Neuronal stem cell (in vitro differentiated cells): ENCODE results near the gene VTI1A.

ENCODE experiments used
- DNase-seq: peaks from one replicate; pipeline ENCODE4 v3.0.0-alpha.2; 2013; ENCODE audit warnings: low spot score
- H2AFZ ChIP-seq: one replicate; pipeline ENCODE4 v1.6.1; 2013; ENCODE audit warnings: mild to moderate bottlenecking, low read length, inconsistent platforms
- H2AK5ac ChIP-seq: 2 replicates; pipeline ENCODE4 v1.6.1; 2013; ENCODE audit warnings: low read depth, mild to moderate bottlenecking, inconsistent platforms, low read length, moderate library complexity, mixed read lengths
- H2BK120ac ChIP-seq: 2 replicates; pipeline ENCODE4 v1.6.1; 2013; ENCODE audit warnings: low read depth, mild to moderate bottlenecking, inconsistent platforms, low read length, moderate library complexity, mixed read lengths
- H2BK12ac ChIP-seq: one replicate; pipeline ENCODE4 v1.6.1; 2013; ENCODE audit warnings: low read length, inconsistent platforms
- H2BK15ac ChIP-seq: 2 replicates; pipeline ENCODE4 v1.6.1; 2013; ENCODE audit warnings: mild to moderate bottlenecking, low read length, inconsistent platforms, mixed read lengths
- H2BK5ac ChIP-seq: one replicate; pipeline ENCODE4 v1.6.1; 2013; ENCODE audit warnings: inconsistent platforms, mild to moderate bottlenecking, low read length, moderate library complexity
- H3K14ac ChIP-seq: one replicate; pipeline ENCODE4 v1.6.1; 2013; ENCODE audit warnings: low read length, inconsistent platforms
- H3K18ac ChIP-seq: 2 replicates; pipeline ENCODE4 v1.6.1; 2013; ENCODE audit warnings: low read length, inconsistent platforms
- H3K23ac ChIP-seq: 2 replicates; pipeline ENCODE4 v1.6.1; 2013; ENCODE audit warnings: low read depth, mild to moderate bottlenecking, mixed read lengths, low read length, inconsistent platforms; ENCODE audit not compliant: poor library complexity
- H3K27ac ChIP-seq: replicated peaks from 3 replicates; pipeline ENCODE4 v1.5.1; 2013; ENCODE audit warnings: low read length, inconsistent platforms
- H3K27me3 ChIP-seq, 3 experiments: 2 replicates each; pipeline ENCODE4 v1.6.1; 2013; ENCODE audit warnings: low read length in 3 of 3, mild to moderate bottlenecking in 2 of 3, inconsistent platforms in 1 of 3, low read depth in 1 of 3, mixed read lengths in 1 of 3, moderate library complexity in 1 of 3; ENCODE audit not compliant: control insufficient read depth in 3 of 3, insufficient read depth in 3 of 3
- H3K36me3 ChIP-seq, 2 donors: replicated peaks in 1 of 2; 2 replicates each; pipeline ENCODE4 v1.6.1; 2013; ENCODE audit warnings: low read length in 2 of 2; ENCODE audit not compliant: control insufficient read depth in 2 of 2, insufficient read depth in 2 of 2
- H3K4ac ChIP-seq: 2 replicates; pipeline ENCODE4 v1.6.1; 2013; ENCODE audit warnings: inconsistent platforms, mild to moderate bottlenecking, low read length, moderate library complexity
- H3K4me1 ChIP-seq, 2 donors: 1 replicate in 1 of 2; 2 replicates in 1 of 2; pipeline ENCODE4 v1.6.1; 2013; ENCODE audit warnings: low read length in 2 of 2, low read depth in 1 of 2; ENCODE audit not compliant: control insufficient read depth in 2 of 2, insufficient read depth in 1 of 2
- H3K4me2 ChIP-seq: one replicate; pipeline ENCODE4 v1.6.1; 2013; ENCODE audit warnings: mild to moderate bottlenecking, low read length, inconsistent platforms; ENCODE audit not compliant: insufficient read depth, poor library complexity, severe bottlenecking
- H3K4me3 ChIP-seq, 2 donors: 2 replicates each; pipeline ENCODE4 v1.5.1; 2013; ENCODE audit warnings: low read length in 2 of 2, mild to moderate bottlenecking in 2 of 2, inconsistent platforms in 1 of 2, moderate library complexity in 1 of 2
- H3K79me1 ChIP-seq: one replicate; pipeline ENCODE4 v1.6.1; 2013; ENCODE audit warnings: low read depth, mild to moderate bottlenecking, inconsistent platforms, low read length, moderate library complexity
- H3K9ac ChIP-seq: one replicate; pipeline ENCODE4 v1.6.1; 2013; ENCODE audit warnings: mild to moderate bottlenecking, low read depth, low read length, inconsistent platforms; ENCODE audit not compliant: poor library complexity
- H3K9me3 ChIP-seq, 2 donors: replicated peaks in 1 of 2; 2 replicates each; pipeline versions ENCODE3 to v1.6.1; 2013; ENCODE audit warnings: low read length in 2 of 2, mild to moderate bottlenecking in 2 of 2, inconsistent platforms in 1 of 2, low read depth in 1 of 2, mixed read lengths in 1 of 2, moderate library complexity in 1 of 2; ENCODE audit not compliant: control insufficient read depth in 2 of 2, insufficient read depth in 1 of 2
- H4K8ac ChIP-seq: one replicate; pipeline ENCODE4 v1.6.1; 2013; ENCODE audit warnings: low read depth, mild to moderate bottlenecking, inconsistent platforms, low read length, moderate library complexity
- H4K91ac ChIP-seq: one replicate; pipeline ENCODE4 v1.6.1; 2013; ENCODE audit warnings: low read length, low read depth, mild to moderate bottlenecking, inconsistent platforms; ENCODE audit not compliant: poor library complexity
- WGBS, 2 donors: extraction: QIAGEN DNeasy Blood & Tissue Kit; methylation state at CpG; one replicate each; pipeline ENCODE4 v1.1.7; 2013; ENCODE audit warnings: missing lambda C conversion rate in 2 of 2, mixed read lengths in 1 of 2; ENCODE audit not compliant: insufficient read length in 2 of 2, insufficient replicate concordance in 1 of 2; ENCODE audit errors: extremely low coverage in 2 of 2; 5-methylcytosine and 5-hydroxymethylcytosine counted together

Gene VTI1A

GRCh38 chr10:112579578-112579977 lies 132.6 kb downstream of the VTI1A start:
- no CpG with 5 or more reads among the region's 1 CpG for WGBS, 2 donors

DNA sequence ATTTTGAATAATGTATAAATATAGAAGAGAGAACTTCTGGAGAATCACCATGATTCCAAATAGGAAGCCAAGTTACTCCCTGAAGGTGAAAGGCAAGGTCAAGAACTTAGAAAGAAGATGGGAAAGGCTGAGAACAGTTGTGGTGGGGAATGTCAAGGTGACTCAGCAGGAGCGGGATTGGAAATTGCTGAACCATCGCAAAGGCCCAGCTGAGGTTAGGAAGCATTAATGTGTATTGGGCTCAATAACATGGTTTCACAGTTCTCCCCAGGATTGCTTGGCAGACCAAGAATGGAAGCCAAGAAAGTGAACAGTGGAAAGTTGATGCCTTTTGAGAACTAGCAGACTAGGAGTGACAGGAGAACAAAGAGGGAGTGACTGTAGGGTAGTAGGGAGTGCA lies 133.3 kb downstream of the VTI1A start:
- Histone ChIP-seq H3K4me2 (no peak overlapping the region), H3K9ac (no peak overlapping the region), H2BK15ac (no peak overlapping the region), H4K8ac (no peak overlapping the region), H3K4me1 (peaks cover 18 to 36% of the 10 kb centered on the region in 2 donors), H3K23ac (no peak overlapping the region), H4K91ac (no peak overlapping the region), H3K18ac (no peak overlapping the region), H2AFZ (no peak overlapping the region), H2AK5ac (no peak overlapping the region), H3K9me3 (no peaks in the 10 kb centered on the region), H3K4me3 (no peak overlapping the region), H2BK12ac (no peak overlapping the region), H2BK120ac (no peak overlapping the region), H3K27me3 (no peaks in the 10 kb centered on the region), H3K36me3 (no peaks in the 10 kb centered on the region), H3K79me1 (no peaks in the 10 kb centered on the region), H2BK5ac (no peak overlapping the region), H3K14ac (no peak overlapping the region), H3K4ac (no peak overlapping the region), H3K27ac (no peak overlapping the region)
- DNase-seq, result no peak
- no CpG with 5 or more reads among the region's 2 CpGs for WGBS, 2 donors

More at GRCh38 chr10:112579578-112579977, 132.6 kb downstream of the VTI1A start:
- no peak overlapping the region for H3K4ac ChIP-seq
- no peak overlapping the region for H3K23ac ChIP-seq
- peaks cover 18 to 32% of the 10 kb centered on the region in 2 donors for H3K4me1 ChIP-seq
- no peak overlapping the region for H3K4me3 ChIP-seq
- H2AK5ac ChIP-seq, result no peak overlapping the region
- H3K9ac ChIP-seq, result no peak overlapping the region
- DNase-seq, result no peak
- no peak overlapping the region for H2BK5ac ChIP-seq
- no peaks in the 10 kb centered on the region for H3K79me1 ChIP-seq
- no peak overlapping the region for H2BK15ac ChIP-seq
- no peaks in the 10 kb centered on the region for H3K27me3 ChIP-seq
- H3K18ac ChIP-seq, result no peak overlapping the region
- no peak overlapping the region for H4K8ac ChIP-seq
- H3K4me2 ChIP-seq, result no peak overlapping the region
- no peak overlapping the region for H3K14ac ChIP-seq
- H3K36me3 ChIP-seq, result no peaks in the 10 kb centered on the region
- H3K9me3 ChIP-seq, result no peaks in the 10 kb centered on the region
- no peak overlapping the region for H2BK12ac ChIP-seq
- H3K27ac ChIP-seq, result no peak overlapping the region
- no peak overlapping the region for H2BK120ac ChIP-seq
- H4K91ac ChIP-seq, result no peak overlapping the region
- H2AFZ ChIP-seq, result no peak overlapping the region

DNA sequence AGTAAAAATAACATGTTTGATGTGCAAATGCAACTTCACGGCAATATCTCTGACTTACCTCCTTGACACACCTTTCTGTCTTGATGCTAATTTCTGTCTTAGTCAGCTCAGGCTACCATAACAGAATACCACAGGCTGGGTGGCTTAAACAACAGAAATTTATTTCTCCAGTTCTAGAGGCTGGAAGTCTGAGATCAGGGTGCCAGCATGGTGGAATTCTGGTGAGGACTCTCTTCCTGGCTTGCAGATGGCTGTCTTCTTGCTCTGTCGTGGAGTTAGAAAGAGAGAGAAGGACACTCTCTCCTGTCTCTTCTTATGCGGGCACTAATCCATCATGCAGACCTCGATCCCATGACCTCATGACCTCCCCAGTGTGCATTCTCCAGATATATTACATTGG lies 134.9 kb downstream of the VTI1A start:
- DNase-seq, result no peak
- Histone ChIP-seq H3K4me2 (no peak overlapping the region), H2BK12ac (no peak overlapping the region), H3K9ac (no peak overlapping the region), H2AFZ (no peak overlapping the region), H2BK15ac (no peak overlapping the region), H3K18ac (no peak overlapping the region), H4K8ac (no peak overlapping the region), H2BK120ac (no peak overlapping the region), H3K9me3 (no peaks in the 10 kb centered on the region), H3K4me3 (no peak overlapping the region), H3K27ac (no peak overlapping the region), H3K27me3 (no peaks in the 10 kb centered on the region), H3K4me1 (peaks cover 20 to 52% of the 10 kb centered on the region in 2 donors), H3K79me1 (no peaks in the 10 kb centered on the region), H2AK5ac (no peak overlapping the region), H3K14ac (no peak overlapping the region), H4K91ac (no peak overlapping the region), H2BK5ac (no peak overlapping the region), H3K36me3 (no peaks in the 10 kb centered on the region), H3K4ac (no peak overlapping the region), H3K23ac (no peak overlapping the region)
- WGBS, 2 donors, result no CpG with 5 or more reads among the region's 4 CpGs

- H2AK5ac ChIP-seq, result no peak overlapping the region
- no peak overlapping the region for H4K91ac ChIP-seq
- no peak overlapping the region for H3K14ac ChIP-seq
- H3K9me3 ChIP-seq, result no peaks in the 10 kb centered on the region
- WGBS, 2 donors, result no CpG with 5 or more reads among the region's 9 CpGs
- H3K36me3 ChIP-seq, result no peaks in the 10 kb centered on the region
- H3K27ac ChIP-seq, result no peak overlapping the region
- no peaks in the 10 kb centered on the region for H3K27me3 ChIP-seq
- H3K79me1 ChIP-seq, result no peaks in the 10 kb centered on the region
- no peak overlapping the region for H3K4me2 ChIP-seq
- peak; percentile 20 for DNase-seq
- no peak overlapping the region for H3K4me3 ChIP-seq
- no peak overlapping the region for H2AFZ ChIP-seq
- H4K8ac ChIP-seq, result no peak overlapping the region
- no peak overlapping the region for H3K4ac ChIP-seq
- no peak overlapping the region for H3K9ac ChIP-seq
- no peak overlapping the region for H3K18ac ChIP-seq
- no peak overlapping the region for H2BK12ac ChIP-seq
- no peak overlapping the region for H3K23ac ChIP-seq
- H2BK15ac ChIP-seq, result no peak overlapping the region
- no peak overlapping the region for H2BK5ac ChIP-seq
- peaks cover 17 to 62% of the 10 kb centered on the region in 2 donors for H3K4me1 ChIP-seq
- H2BK120ac ChIP-seq, result no peak overlapping the region
Observed at GRCh38 chr10:112583236-112583939, 136.4 kb downstream of the VTI1A start.
